Testis (tissue), 3 donors: ENCODE measurements around the gene TMEM156. TPM values are rescaled to one million over a fixed set of nuclear protein-coding genes. Genes with fewer than 3 reads are reported as not detected.

Experiments used
- DNase-seq: peaks from one replicate; pipeline ENCODE4 v3.0.0-alpha.2; 2019
- H3K27ac ChIP-seq, 2 donors: fragments of 200-600 bp; sonication (generic); one replicate each; pipeline ENCODE4 v1.5.1; 2019
- H3K27me3 ChIP-seq: fragments of 200-600 bp; sonication (generic); one replicate; pipeline ENCODE4 v1.5.1; 2019
- H3K36me3 ChIP-seq: fragments of 200-600 bp; sonication (generic); one replicate; pipeline ENCODE4 v1.5.1; 2017; ENCODE audit warnings: low read depth; ENCODE audit errors: missing control alignments
- H3K4me1 ChIP-seq: fragments of 200-600 bp; sonication (generic); one replicate; pipeline ENCODE4 v1.5.1; 2019
- H3K4me3 ChIP-seq, 2 donors: fragments of 200-600 bp; sonication (generic); one replicate each; pipeline ENCODE4 v1.5.1; 2017 to 2019
- H3K9me3 ChIP-seq: fragments of 200-600 bp; sonication (generic); one replicate; pipeline ENCODE4 v1.5.1; 2017
- POLR2A ChIP-seq: fragments of 450-650 bp; IDR thresholded peaks from one replicate; pipeline ENCODE4 v1.6.1; 2017; ENCODE audit warnings: antibody characterized with exemption, mild to moderate bottlenecking, moderate library complexity
- WGBS, 2 donors: methylation state at CpG; one replicate each; pipeline ENCODE4 v1.1.5; 2018; 5-methylcytosine and 5-hydroxymethylcytosine counted together
- intact Hi-C: fragments of 100-400 bp; cut with DNase I; formaldehyde crosslinking; loops from one replicate; pipeline ENCODE4 v1.15.1; 2023; ENCODE audit warnings: low total_unique reads
- polyA plus RNA-seq: library from polyadenylated mRNA; stranded (reverse); fragments of 350-450 nt; fragmentation: Illumina TruSeq; extraction: RNeasy Lipid Tissue Mini Kit (QIAGEN cat#74804); gene quantifications from one replicate; pipeline ENCODE4 v1.2.3, GENCODE V29; 2014; ENCODE audit warnings: low read depth, low replicate concordance; ENCODE audit not compliant: insufficient read depth
- total RNA-seq, 2 donors: library from RNA; depleted of rRNA; stranded (reverse); fragments of >200 nt; gene quantifications; one replicate each; pipeline ENCODE4 v1.2.3, GENCODE V29; 2016
- TF ChIP-seq, protein P1 (sequence below), 3 experiments: fragments of 450-650 bp in 2 of 3; fragments of 200-600 bp in 1 of 3; sonication (generic) in 1 of 3; IDR thresholded peaks; one replicate each; pipeline ENCODE4 v1.5.1; 2016 to 2019; ENCODE audit warnings: antibody characterized with exemption in 3 of 3, mild to moderate bottlenecking in 2 of 3, moderate library complexity in 1 of 3

The TMEM156 gene
- total and polyA plus RNA-seq, 3 donors from 2014 or later: 0.86 TPM; not detected in 2

DNA sequence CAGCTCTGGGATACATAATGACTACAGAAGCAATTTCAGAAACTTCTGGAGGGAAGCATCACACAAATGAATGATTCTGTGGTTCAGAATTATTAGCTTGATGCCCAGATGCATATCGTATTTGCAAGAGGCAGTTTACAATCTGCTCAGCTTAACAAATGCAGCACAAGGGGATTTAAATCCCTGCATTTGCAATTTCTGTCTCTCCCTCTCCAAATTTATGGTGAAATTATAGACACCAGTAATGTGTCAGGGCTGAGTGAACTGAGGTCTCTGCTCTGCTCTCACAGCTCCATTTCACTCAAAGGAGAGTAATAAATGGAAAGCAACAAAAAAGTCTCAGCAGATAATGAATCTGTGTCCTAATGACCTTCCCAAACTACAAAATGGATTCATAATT, 80.2 kb downstream of the TMEM156 start:
- TF ChIP-seq POLR2A: no peak
- TF ChIP-seq, protein P1, sequence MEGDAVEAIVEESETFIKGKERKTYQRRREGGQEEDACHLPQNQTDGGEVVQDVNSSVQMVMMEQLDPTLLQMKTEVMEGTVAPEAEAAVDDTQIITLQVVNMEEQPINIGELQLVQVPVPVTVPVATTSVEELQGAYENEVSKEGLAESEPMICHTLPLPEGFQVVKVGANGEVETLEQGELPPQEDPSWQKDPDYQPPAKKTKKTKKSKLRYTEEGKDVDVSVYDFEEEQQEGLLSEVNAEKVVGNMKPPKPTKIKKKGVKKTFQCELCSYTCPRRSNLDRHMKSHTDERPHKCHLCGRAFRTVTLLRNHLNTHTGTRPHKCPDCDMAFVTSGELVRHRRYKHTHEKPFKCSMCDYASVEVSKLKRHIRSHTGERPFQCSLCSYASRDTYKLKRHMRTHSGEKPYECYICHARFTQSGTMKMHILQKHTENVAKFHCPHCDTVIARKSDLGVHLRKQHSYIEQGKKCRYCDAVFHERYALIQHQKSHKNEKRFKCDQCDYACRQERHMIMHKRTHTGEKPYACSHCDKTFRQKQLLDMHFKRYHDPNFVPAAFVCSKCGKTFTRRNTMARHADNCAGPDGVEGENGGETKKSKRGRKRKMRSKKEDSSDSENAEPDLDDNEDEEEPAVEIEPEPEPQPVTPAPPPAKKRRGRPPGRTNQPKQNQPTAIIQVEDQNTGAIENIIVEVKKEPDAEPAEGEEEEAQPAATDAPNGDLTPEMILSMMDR (IDR thresholded peaks at IDR 0.05): no peak
- no peaks in the 10 kb centered on the region for H3K9me3 ChIP-seq
- no peaks in the 10 kb centered on the region for H3K36me3 ChIP-seq
- DNase-seq: no peak
- intact Hi-C loops: no loop called here
- no peaks in the 10 kb centered on the region for H3K4me1 ChIP-seq
- H3K27ac ChIP-seq: no peak overlapping the region
- H3K4me3 ChIP-seq: no peak overlapping the region
- WGBS, 2 donors: 53% methylated on average over 1 of the region's 1 CpG
- no peaks in the 10 kb centered on the region for H3K27me3 ChIP-seq

DNA sequence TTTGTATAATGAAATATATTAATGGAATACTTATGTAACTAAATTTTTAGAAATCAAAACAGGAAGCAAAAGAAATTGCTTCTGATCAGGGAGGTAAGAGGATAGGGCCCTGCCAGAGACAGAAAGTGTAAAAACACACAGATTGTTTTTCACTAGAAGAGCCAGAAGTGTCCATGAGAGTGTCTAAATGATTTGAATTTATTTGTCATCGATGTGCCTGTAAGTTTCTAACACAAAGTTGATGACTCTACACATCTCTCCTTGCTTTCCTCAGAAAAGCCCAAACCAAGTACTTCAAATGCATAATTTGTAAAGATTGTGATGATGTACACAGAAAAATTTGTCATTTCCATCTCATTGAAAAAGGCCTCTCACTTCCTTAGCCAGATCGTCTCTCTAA, 80.6 kb downstream of the TMEM156 start:
- no peaks in the 10 kb centered on the region for H3K27me3 ChIP-seq
- H3K4me3 ChIP-seq: no peak overlapping the region
- TF ChIP-seq, protein P1 (IDR thresholded peaks at IDR 0.05): no peak
- no peak for TF ChIP-seq POLR2A
- H3K9me3 ChIP-seq: no peaks in the 10 kb centered on the region
- no peak overlapping the region for H3K27ac ChIP-seq
- WGBS, 2 donors: 73 to 82% methylated on average over 2 of the region's 2 CpGs
- no peaks in the 10 kb centered on the region for H3K4me1 ChIP-seq
- no peak for DNase-seq
- intact Hi-C loops: no loop called here
- H3K36me3 ChIP-seq: no peaks in the 10 kb centered on the region

DNA sequence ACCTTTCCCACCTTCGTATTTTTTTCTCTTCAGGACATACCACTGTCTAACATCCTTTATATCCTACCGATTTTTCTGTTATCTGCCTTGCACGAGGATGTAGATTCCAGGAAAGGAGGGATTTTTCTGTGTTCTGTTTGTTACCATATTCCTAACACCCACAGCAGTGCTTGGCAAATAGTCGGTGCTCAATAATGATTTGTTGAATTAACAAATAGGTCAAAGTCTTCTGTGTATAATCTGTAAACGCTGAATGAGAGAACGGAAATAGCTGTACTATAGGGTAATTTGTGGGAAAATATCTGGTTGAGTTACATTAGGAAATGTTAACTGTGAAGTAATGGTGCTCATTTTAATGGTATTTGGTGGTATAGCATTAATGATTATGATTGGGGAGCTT, 81.5 kb downstream of the TMEM156 start:
- Histone ChIP-seq H3K27ac (no peak overlapping the region), H3K4me1 (no peaks in the 10 kb centered on the region), H3K9me3 (no peaks in the 10 kb centered on the region), H3K36me3 (no peaks in the 10 kb centered on the region), H3K4me3 (no peak overlapping the region), H3K27me3 (no peaks in the 10 kb centered on the region)
- TF ChIP-seq, protein P1 (IDR thresholded peaks at IDR 0.05): no peak
- TF ChIP-seq POLR2A: no peak
- 56 to 69% methylated on average over 6 of the region's 6 CpGs for WGBS, 2 donors
- intact Hi-C loops: no loop called here
- DNase-seq: no peak

DNA sequence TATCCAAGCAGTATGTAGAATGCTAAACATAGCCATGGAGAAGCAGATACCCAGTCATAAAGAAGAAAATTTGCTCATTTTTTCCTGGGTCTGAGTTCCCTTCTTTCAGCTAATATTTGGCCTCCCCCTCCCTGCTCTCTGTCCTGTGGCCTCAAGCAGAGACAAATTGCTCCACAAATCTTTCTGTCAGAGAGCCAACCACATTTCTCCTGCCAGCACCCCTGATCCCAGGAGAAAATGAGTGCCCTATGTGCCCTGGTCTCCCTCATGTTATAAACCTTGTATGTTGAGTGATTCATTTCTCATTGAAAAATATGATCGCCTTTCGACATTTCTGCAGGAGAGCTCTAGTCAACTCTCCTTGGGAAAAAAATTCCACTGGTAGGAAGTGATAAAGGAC, 82.0 kb downstream of the TMEM156 start:
- Histone ChIP-seq H3K9me3 (no peaks in the 10 kb centered on the region), H3K4me3 (no peak overlapping the region), H3K27me3 (no peaks in the 10 kb centered on the region), H3K36me3 (no peaks in the 10 kb centered on the region), H3K4me1 (no peaks in the 10 kb centered on the region), H3K27ac (no peak overlapping the region)
- DNase-seq: no peak
- intact Hi-C loops: no loop called here
- WGBS, 2 donors: 79 to 85% methylated on average over 2 of the region's 2 CpGs
- no peak for TF ChIP-seq POLR2A
- TF ChIP-seq, protein P1 (IDR thresholded peaks at IDR 0.05): no peak

DNA sequence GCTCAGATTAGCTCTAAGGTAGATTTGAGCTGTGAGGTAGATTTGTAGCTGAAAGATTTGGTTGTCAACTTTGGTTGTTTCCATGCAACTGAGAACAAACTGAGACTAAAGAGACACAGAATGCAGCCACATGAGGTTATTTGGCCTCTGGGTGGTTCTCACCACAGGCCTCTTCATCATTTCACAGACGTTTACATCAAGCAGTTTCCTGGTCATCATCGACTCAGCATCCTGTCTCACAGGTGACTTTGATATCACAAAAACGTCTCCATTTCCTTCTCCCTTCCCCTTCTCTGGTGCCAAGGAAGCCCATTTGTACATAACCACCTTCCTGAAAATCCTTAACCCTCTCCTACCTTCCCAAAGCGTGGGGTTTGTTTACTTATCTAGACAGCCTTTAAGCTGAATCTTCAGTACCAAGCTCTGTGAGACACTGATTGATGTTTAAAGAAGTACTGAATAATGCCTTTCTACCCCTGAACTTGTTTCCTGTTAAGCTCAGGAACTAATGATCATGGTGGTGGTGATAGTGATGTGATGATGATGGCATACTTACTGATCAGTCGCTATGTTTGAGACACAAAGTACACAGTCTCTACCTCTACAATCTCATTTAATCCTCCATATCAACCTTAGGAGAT, 82.7 kb downstream of the TMEM156 start:
- no peaks in the 10 kb centered on the region for H3K4me1 ChIP-seq
- DNase-seq: no peak
- no peaks in the 10 kb centered on the region for H3K36me3 ChIP-seq
- H3K9me3 ChIP-seq: no peaks in the 10 kb centered on the region
- H3K27me3 ChIP-seq: no peaks in the 10 kb centered on the region
- no peak overlapping the region for H3K4me3 ChIP-seq
- TF ChIP-seq, protein P1 (IDR thresholded peaks at IDR 0.05): no peak
- no peak for TF ChIP-seq POLR2A
- intact Hi-C loops: no loop called here
- H3K27ac ChIP-seq: no peak overlapping the region
- 63 to 74% methylated on average over 5 of the region's 5 CpGs for WGBS, 2 donors
